AG08396 (cell line): ENCODE data around the gene AMDHD1.

Experiments used
- DNase-seq: peaks from one replicate; pipeline ENCODE4 v3.0.0; 2012; ENCODE audit warnings: low spot score, mixed read lengths

The AMDHD1 gene, protein sequence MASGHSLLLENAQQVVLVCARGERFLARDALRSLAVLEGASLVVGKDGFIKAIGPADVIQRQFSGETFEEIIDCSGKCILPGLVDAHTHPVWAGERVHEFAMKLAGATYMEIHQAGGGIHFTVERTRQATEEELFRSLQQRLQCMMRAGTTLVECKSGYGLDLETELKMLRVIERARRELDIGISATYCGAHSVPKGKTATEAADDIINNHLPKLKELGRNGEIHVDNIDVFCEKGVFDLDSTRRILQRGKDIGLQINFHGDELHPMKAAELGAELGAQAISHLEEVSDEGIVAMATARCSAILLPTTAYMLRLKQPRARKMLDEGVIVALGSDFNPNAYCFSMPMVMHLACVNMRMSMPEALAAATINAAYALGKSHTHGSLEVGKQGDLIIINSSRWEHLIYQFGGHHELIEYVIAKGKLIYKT

DNA sequence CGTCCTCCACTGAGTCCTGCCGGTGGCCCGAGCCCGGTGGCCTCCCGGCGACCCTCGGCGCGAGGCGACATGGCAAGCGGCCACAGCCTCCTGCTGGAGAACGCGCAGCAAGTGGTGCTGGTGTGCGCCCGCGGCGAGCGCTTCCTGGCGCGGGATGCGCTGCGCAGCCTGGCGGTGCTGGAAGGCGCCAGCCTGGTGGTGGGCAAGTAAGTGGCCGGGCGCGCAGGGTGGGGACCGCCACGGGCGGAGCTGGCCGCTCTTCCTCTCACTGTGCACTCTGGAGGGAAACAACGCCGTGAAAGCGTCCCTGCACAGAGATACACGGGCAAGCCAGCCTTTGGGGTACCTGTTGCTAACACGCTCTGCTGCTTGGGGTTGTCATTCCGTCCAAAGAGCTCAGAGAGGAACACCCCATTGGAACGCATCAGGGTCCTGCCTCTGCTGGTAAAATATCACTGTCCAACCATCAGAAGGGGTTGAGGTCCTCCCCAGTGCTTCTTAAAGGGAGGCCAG lies at the start of gene AMDHD1:
Gene AMDHD1, plus strand, starts transcription at position 2 of the 513 bp plus-strand sequence. Its CDS starts 68 bp downstream, at position 70.
- peak; percentile 79 for DNase-seq

DNA sequence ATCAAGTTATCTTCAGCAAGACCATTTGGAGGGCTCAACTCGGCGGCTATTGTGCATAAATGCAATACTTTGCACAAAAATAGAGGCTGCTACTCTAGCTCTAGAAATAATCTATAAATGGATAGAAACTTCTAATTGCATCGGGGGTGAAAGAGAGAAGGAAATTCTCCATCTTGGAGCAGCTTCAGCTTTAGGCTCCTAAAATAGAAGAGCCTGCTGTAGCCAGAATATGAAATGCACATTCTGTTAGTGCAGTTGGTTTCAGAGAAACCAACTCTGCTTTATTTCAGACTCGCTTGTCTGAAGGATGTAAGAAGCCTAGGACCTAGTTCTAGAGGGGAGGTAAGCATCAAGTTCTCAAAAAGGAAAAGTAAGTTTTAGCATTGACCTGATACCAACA lies 46.3 kb upstream of the AMDHD1 start:
- no peak for DNase-seq

DNA sequence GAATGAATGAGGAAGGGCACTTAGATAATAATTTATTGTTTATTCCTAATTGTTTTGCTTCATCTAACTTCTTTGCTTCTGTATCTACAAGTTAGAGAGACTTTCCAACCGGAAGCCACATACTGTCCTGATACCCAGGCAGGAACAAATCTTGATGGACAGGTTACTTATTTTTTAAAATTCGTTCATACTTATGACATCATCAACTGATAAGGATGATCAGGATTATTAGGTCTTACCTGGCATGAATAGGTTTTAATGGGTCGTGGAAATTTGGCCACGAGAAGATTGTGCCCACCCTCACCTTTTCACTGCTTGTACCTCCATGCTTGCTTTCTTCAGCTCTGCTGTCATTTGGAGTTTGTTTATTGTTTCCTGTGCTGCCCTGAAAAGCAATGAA lies 45.0 kb upstream of the AMDHD1 start:
- DNase-seq = no peak

DNA sequence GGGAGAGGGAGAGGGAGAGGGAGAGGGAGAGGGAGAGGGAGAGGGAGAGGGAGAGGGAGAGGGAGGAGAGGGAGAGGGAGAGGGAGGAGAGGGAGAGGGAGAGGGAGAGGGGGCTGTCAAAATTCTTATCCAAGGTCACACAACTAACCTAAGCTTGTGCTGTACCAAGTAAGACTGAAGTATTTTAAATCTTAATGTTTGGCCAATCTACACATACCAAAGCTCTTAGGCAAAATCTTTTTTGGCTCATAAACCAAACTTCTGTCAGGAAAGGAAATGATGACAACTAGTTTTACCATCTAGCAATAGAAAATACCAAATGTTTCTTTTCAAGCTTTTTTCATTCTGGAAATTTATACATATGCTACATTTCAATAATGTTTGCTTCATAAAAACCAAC lies 34.6 kb upstream of the AMDHD1 start:
- DNase-seq = peak; percentile 41

DNA sequence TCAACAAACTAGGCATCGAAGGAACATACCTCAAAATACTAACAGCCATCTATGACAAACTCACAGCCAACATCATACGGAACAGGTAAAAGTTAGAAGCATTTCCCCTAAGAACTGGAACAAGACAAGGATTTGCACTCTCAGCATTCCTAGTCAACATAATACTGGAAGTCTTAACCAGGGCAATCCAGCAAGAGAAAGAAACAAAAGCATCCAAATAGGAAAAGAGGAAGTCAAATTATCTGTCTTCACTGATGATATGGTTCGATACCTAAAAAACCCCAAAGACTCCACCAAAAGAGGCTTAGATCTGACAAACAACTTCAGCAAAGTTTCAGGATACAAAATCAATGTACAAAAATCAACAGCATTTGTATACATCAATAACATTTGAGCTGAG lies 33.3 kb upstream of the AMDHD1 start:
- DNase-seq = no peak

DNA sequence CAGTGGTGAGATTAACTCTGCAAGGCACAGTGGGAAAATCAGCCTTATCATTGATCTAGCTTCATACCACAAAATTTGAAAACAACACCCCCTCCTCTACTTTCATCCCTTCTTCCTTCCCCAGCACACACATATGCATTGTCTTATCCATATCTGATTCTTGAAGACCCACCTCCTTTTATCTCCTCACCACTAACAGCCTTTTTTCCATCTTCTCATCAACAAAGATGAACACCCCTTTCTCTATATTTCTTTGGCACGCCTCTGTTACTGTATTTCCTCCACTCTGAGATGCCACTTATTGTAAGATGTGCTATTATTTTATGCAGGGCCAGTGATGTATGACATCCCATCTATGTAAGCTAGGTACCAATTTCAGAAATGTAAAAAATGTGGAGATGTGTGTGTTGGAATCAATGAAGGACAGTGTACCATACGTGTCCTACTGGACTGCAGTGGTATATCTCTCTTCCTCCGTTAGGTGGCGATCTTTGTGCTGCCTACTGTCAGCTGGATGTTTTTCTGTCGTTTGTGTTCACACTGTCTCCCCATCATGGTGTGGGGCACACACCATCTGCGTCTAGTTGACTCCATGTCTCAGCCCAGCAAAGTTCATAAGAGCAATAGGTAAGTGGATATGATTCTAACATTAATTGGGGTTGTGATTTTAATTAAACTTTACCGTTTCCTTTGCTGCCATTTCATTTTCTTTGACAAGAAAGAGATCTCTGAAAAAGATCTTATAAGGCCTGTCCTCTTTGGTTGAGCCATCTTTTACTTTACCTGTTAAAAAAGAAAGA lies 24.7 kb upstream of the AMDHD1 start:
- DNase-seq = peak; percentile 56

DNA sequence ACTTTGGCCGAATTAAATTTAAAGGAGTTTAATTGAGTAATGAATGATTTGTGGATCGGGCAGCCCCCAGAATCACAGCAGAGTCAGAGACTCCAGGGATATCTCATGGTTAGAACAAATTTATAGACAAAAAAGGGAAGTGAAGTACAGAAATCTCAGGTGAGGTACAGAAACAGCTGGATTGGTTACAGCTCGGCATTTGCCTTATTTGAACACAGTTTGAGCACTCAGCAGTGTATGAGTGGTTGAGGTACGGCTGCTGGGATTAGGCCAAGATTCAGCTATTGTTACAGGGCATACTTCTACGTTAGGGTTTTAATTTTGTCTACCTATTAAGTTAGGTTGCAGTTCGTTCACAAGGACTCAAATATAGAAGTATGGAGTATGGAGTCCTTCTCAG lies 24.0 kb upstream of the AMDHD1 start:
- no peak for DNase-seq

DNA sequence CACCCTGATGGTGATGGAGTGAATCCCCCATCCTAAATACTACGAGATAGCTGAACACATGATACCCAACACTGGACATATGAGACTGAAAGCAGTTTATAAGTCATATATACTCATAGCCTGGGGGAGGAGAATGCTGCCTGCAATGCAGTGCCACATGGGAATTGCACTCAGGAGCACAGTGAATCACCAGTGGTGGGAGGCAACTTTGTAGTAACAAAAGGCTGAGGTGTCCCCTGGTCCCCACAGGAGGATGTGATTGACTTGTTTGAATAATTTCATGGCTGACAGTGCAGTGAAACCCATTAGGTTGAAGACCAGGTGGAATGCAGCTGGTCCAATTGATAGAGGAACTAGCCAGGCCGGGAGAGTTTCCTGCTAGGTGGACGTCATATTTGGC lies 20.9 kb upstream of the AMDHD1 start:
- DNase-seq = no peak

DNA sequence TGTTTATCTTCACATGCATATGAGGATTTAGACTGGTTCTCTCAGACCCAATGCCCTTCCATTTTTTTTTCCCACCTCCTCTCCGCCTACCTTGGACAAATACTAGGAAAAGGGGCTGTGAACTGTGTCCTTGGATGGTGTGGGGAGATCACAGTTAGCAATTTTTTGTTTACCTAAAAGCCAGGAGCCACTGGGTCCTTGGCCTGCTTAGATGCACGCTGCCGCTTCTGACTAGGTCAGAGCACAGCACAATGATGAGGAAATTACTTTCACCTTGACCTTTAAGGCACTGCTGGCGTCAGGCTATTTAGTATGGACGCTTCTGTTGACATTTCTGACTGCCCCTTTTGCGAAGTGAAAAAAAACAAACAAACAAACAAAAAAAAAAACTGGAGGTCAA lies 2.6 kb upstream of the AMDHD1 start:
- DNase-seq = no peak

DNA sequence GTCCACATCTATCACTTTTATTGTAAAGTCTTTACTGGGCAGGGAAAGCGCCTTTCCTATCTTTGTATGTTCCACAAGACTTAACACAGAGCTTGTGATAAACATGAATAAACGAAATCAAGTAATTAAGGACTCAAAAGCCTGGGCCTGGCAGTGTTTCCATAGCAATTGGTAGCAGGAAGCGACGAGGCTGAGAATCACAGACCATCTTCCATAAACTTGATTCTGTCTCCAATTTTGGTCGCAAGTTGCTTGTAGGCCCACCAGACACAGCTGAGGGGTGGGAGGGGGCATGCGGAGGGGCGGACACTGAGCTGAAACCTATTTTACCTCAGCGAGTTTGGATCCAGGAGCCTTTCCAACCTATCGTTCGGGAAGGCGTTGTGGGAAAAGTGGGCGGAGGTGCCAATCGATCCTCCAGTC lies 1.0 kb upstream of the AMDHD1 start:
- DNase-seq = no peak

DNA sequence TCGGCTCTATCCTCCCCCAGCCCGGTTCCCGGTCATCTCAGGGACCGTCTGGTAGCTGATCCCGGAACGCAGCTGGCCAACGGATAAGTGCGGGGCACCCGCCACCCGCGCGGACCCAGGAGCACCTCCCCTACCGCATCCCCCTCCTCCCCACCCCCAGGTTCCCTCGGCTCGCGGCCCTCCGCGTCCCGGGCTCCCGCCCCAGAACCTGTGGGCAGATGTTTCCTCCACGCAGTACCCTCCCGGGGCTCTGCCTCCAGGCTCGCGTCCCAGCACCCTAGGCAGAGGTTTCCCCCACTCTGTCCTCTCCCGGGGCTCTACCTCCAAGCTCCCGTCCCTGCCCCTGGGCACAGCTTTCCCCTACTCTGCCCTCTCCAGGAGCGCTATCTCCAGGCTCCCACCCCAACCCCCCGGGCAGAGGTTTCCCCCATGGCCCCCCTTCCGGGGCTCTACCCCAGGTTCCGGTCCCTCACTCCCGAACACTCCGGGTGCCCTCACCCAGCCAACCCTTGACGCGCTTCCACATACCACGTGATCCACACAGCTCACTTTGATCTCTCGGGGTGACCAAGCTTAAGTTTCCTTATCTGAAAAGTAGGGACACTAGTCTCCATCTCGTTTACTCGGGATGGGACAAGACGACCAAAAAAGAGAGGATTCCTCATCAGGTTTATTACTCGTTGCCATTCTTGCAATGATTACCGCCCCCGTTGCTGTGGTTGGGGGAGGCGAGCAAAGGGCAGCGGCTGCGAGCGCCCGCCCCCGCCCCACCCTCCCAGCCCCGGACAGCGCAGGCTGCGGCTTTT lies 404 bp upstream of the AMDHD1 start, which contains the start of gene CCDC38:
Gene CCDC38, minus strand, starts transcription at position 91 of the 806 bp plus-strand sequence. CDS start 6,105 bp downstream, outside the sequence.
- peak; percentile 91 for DNase-seq

DNA sequence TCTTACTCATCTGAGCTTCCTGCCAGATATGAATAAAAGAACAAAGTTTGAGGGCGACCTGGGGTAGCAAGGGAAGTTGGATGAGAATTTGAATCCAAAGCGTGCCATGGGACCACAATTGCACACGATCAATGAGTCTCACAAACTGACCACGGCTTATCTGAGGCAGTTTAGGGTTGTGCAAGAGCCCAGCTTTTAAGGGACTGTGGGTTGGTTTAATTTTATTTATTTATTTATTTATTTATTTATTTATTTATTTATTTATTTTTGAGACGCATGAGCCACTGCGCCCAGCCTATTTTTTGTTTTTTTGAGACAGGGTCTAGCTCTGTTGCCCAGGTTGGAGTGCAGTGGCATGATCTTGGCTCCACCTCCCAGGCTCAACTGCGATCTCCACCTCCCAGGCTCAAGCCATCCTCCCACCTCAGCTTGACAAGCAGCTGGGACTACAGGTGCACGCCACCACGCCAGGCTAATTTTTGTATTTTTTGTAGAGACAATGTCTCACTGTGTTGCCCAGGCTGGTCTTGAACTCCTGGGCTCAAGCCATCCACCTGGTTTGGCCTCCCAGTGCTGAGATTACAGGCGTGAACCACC lies 1.1 kb downstream of the AMDHD1 start:
- DNase-seq = no peak

DNA sequence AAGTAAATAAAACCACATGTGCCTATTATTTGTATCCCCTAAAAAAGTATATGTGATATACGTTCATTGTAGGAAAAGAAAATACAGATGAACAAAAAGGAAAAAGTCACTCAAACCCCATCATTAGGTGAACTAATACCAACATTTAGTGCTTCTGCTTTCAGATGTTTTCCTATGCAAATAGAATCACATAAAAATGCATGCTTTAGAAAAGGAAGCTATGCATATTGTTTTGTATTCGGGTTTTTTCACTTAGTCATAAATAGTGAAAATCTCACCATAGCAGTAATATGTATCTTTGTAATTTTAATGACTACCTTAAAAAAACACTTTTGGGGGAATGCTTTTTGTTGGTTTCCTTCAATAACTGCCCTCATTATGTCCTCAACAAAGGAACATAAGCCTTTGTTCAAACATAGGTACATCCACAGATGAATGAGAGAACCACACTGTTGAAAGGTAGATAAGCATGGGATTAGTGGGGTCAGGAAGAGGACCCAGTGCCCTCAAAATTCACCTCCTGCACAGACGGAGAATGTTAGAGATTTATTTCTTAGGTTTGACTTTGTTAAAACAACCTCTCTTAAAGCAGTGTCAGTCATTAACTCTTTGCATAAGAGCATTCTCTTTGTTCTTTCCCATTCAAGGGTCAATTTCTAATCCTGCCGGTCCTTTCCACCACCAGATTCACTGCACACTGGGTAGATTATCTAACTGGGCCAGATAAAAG lies 6.5 kb downstream of the AMDHD1 start:
- no peak for DNase-seq

DNA sequence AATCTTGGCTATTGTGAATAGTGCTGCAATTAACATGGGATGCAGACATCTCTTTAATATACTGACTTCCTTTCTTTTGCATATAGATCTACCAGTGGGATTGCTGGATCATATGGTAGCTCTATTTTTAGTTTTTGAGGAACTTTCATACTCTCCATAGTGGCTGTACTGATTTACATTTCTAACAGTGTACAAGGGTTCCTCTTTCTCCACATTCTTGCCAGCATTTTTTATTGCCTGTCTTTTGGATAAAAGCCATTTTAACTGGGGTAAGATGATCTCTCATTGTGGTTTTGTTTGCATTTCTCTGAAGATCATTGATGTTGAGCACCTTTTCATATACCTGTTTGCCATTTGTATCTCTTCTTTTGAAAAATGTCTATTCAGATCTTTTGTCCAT lies 8.4 kb downstream of the AMDHD1 start:
- no peak for DNase-seq

DNA sequence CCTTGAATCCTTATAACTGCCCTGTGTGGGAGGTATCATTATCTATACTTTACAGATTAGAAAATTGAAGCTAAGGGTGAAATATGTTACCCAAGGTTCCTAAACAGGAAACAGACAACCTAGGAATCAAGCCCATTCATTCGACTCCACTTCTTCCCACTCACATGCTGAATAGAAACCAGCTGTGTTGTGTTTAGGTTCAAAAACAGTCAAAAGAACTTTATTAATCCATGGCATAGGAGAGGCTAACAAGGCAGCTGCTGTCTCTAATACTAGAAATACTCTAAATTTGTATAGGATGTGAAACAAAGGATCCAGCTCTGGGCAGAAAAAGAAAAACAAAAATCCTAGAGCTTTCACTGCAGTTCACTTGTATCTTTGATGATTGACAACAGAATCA lies 9.9 kb downstream of the AMDHD1 start:
- DNase-seq = no peak

DNA sequence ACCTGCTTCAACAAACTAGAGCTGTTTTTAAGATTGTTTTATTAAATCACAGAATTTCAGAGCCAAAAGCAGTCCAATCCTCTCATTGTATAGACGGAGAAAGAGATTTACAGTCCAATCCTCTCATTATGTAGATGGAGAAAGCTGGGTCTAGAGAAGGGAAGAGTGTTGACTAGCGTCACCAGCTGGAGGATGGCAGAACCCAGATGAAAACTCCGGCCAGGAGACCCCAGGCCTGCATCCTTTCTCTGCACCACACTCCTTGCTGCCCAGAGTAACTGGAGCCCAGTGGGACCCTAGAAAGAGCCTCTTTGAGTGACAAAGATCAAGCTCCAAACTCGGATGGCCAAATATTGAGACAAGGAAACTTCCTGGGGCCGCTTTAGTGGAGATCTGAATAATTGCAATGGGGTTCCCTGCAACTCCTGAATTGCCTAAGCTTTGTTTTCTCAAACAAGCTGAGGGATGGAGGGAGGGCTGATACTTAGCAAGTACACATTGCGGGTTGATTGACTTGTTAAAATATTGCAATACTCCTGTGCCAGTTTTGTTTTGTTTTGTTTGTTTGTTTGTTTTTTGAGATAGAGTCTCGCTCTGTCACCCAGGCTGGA lies 12.5 kb downstream of the AMDHD1 start:
- no peak for DNase-seq

DNA sequence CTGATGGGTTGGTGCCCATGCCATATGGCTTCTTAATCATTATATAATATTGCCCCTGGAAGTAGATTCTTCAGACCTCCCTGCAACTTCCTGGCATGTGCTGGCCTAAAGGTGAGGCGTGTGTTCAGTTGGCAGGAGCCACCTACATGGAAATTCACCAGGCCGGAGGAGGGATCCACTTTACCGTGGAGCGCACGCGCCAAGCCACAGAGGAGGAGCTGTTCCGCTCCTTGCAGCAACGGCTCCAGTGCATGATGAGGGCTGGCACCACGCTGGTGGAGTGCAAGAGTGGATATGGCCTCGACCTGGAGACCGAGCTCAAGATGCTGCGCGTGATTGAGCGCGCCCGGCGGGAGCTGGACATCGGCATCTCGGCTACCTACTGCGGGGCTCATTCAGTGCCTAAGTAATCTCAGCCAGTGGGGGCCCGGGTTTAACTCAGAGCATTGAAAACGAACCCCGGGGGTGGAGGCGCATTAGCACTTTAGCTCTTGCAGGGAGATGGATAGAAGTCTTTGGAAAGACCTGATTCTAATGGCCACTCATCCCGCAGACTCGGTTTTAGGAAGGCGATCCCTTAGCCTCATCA lies 13.5 kb downstream of the AMDHD1 start:
- DNase-seq = no peak

DNA sequence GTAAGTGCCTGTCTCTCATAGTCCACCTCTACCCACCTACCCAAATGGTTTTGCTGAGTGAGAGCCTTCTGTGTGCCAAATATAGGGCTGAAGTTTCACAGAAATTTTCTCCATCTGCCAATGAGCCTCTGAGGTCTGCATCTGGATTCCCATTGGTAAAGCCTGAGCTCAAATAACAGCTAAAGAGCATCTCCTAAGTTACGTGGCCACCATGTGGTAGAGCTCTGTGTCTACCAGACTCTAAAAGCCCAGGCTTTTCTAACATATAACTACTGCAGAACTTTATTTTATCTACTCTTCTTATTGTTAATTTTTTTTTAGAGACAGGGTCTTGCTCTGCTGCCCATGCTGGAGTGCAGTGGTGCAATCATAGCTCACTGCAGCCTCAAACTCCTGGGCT lies 16.0 kb downstream of the AMDHD1 start:
- no peak for DNase-seq

DNA sequence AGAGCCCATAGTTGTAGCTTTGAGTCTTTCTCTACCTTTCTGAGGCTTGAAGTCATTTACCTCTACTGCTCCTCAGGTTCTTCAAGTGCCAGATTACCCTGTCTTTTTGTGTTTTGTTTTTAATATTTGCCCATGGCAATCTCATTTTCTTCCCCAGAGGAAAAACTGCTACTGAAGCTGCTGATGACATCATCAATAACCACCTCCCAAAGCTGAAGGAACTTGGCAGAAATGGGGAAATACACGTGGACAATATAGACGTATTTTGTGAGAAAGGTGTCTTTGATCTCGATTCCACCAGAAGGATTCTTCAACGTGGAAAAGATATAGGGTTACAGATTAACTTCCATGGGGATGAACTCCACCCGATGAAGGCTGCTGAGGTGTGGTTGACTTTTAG lies 17.1 kb downstream of the AMDHD1 start:
- no peak for DNase-seq

DNA sequence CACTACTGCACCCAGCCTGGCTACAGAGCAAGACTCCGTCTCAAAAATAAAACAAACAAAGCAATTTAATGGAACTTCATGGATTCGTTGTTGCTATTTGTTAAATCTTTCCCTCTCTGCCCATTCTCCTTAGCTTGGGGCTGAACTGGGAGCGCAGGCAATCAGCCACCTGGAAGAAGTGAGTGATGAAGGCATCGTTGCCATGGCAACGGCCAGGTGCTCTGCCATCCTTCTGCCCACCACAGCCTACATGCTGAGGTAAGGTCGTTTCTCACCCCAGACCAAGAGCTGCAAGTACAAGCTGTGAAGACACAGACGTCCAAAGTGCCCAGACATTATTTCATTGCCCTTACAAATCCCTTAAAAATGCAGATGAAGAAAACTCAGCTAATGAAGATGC lies 19.1 kb downstream of the AMDHD1 start:
- DNase-seq = no peak
